OCI-LY3 (cell line): ENCODE data around the gene NADK.

Source experiments
- CTCF ChIP-seq: fragments of 200-600, 300-600 bp; sonication (generic); IDR thresholded peaks from 2 replicates; pipeline ENCODE4 v1.5.1; 2014; ENCODE audit warnings: antibody characterized with exemption, low read length, low read depth
- EZH2phosphoT487 ChIP-seq: fragments of 200-600 bp; shearing (Covaris generic); IDR thresholded peaks from 2 replicates; pipeline ENCODE4 v1.6.1; 2018; ENCODE audit warnings: antibody characterized with exemption, mixed run types, low read depth

- no peak for TF ChIP-seq CTCF
- no peak for TF ChIP-seq EZH2phosphoT487
Observed at GRCh38 chr1:1771096-1771495, 7.2 kb downstream of the NADK start.
